Upper lobe of left lung (tissue), 4 donors: ENCODE results near the gene TNFRSF6B.

ENCODE experiments used
- CTCF ChIP-seq, 6 experiments: fragments of 450-650 bp in 4 of 6; fragments of 200-600 bp in 2 of 6; sonication (generic) in 2 of 6; IDR thresholded peaks; one replicate each; pipeline ENCODE4 v1.5.1; 2016 to 2019; ENCODE audit warnings: antibody characterized with exemption in 6 of 6
- POLR2AphosphoS5 ChIP-seq, 2 donors: sonication (generic); formaldehyde crosslinking; IDR thresholded peaks; one replicate each; pipeline ENCODE4 v1.5.1; 2017; ENCODE audit warnings: antibody characterized with exemption in 2 of 2

DNA sequence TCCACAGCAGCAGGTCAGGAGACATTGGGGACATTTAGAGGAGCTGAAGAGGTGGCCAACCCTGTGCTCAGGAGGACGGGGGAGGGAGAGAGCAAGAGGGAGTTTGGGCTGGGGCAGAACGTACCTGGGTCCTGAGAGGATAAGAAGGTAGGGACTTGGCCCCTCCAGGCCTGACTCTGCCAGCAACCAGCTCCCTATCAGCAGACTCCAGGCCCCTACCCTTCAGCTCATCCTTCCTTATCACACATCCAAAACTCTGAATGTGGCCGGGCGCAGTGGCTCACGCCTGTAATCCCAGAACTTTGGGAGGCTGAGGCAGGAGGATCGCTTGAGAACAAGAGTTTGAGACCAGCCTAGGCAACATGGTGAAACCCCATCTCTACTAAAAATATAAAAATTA is 48.3 kb upstream of the TNFRSF6B start:
- TF ChIP-seq CTCF (IDR thresholded peaks at IDR 0.05), result no peak
- no peak for TF ChIP-seq POLR2AphosphoS5 (IDR thresholded peaks at IDR 0.05)
